ENCODE results near the gene KIAA1217. TPM values are rescaled to one million over a fixed set of nuclear protein-coding genes. Genes with fewer than 3 reads are reported as not detected.

The KIAA1217 gene
- polyA plus RNA-seq, 2 of the 4 experiments (the other 2 are of a cell fraction), result 1.5 to 2.7 TPM

- no peak for TF ChIP-seq ELK1 (IDR thresholded peaks at IDR 0.05; ENCODE audit: low read depth, low read length)
These were observed 38.9 kb downstream of the KIAA1217 start (continued) for GRCh38 chr10:24247841-24248240.

DNA sequence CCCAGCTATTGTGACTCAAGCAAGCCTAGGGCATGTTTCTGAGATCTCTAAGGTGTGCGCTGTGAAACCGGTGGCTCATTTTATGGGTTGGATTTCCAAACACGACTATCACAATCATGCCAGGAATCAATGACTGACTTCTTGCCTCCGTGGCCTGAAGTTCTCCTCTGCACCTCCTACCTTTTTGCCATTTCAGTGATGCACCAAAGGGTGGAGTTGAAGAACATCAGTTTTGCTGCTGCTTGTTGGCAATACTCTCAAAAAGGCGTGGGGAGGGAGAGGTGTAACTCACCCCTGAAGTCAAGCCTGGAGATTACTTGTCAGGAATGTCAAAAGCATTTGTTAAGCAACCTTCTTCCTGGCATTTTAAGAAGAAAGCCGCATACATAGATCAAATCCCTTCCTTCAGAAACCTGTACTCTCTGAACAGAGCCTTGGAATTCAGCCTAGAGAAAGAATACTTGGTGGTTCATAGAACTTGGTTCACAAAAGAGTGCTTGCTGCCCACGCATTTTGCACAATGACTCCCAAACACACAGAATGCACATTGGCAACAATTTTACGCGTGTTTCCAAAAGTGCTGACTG, 41.0 kb downstream of the KIAA1217 start:
- no peak for ATAC-seq
- WGBS (ENCODE audit: missing lambda C conversion rate), result 75% methylated on average over 9 of the region's 9 CpGs

More for the DNA sequence above, 41.0 kb downstream of the KIAA1217 start:
- Histone ChIP-seq H3K4me2 (no peak overlapping the region), H3K27ac (no peak overlapping the region), H3K4me1 (no peaks in the 10 kb centered on the region), H3K9me3 (no peaks in the 10 kb centered on the region), H3K4me3 (no peak overlapping the region)
- TF ChIP-seq, protein P1, sequence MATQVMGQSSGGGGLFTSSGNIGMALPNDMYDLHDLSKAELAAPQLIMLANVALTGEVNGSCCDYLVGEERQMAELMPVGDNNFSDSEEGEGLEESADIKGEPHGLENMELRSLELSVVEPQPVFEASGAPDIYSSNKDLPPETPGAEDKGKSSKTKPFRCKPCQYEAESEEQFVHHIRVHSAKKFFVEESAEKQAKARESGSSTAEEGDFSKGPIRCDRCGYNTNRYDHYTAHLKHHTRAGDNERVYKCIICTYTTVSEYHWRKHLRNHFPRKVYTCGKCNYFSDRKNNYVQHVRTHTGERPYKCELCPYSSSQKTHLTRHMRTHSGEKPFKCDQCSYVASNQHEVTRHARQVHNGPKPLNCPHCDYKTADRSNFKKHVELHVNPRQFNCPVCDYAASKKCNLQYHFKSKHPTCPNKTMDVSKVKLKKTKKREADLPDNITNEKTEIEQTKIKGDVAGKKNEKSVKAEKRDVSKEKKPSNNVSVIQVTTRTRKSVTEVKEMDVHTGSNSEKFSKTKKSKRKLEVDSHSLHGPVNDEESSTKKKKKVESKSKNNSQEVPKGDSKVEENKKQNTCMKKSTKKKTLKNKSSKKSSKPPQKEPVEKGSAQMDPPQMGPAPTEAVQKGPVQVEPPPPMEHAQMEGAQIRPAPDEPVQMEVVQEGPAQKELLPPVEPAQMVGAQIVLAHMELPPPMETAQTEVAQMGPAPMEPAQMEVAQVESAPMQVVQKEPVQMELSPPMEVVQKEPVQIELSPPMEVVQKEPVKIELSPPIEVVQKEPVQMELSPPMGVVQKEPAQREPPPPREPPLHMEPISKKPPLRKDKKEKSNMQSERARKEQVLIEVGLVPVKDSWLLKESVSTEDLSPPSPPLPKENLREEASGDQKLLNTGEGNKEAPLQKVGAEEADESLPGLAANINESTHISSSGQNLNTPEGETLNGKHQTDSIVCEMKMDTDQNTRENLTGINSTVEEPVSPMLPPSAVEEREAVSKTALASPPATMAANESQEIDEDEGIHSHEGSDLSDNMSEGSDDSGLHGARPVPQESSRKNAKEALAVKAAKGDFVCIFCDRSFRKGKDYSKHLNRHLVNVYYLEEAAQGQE (IDR thresholded peaks at IDR 0.05), result no peak
- TF ChIP-seq JUNB (IDR thresholded peaks at IDR 0.05) (no peak), MAFK (IDR thresholded peaks at IDR 0.05; ENCODE audit: partially characterized antibody) (no peak), RARB (CRISPR knock-in tag; IDR thresholded peaks at IDR 0.05) (no peak), PHF8 (IDR thresholded peaks at IDR 0.05; ENCODE audit: borderline replicate concordance, low read depth) (no peak), RFX5 (IDR thresholded peaks at IDR 0.05) (no peak), HMGXB4 (CRISPR knock-in tag; IDR thresholded peaks at IDR 0.05; ENCODE audit: borderline replicate concordance) (no peak), NPAS2 (CRISPR knock-in tag; IDR thresholded peaks at IDR 0.05; ENCODE audit: borderline replicate concordance) (no peak), BHLHE40 (IDR thresholded peaks at IDR 0.05; ENCODE audit: low read depth, low read length) (no peak), KDM5A (IDR thresholded peaks at IDR 0.05) (no peak), FOSL2 (IDR thresholded peaks at IDR 0.05) (no peak), FOSL2 (CRISPR knock-in tag; IDR thresholded peaks at IDR 0.05) (no peak), HES2 (IDR thresholded peaks at IDR 0.05) (no peak), FOSB (CRISPR knock-in tag; IDR thresholded peaks at IDR 0.05) (no peak), HOXA7 (CRISPR knock-in tag; IDR thresholded peaks at IDR 0.05) (no peak)
- TF ChIP-seq, protein P2, sequence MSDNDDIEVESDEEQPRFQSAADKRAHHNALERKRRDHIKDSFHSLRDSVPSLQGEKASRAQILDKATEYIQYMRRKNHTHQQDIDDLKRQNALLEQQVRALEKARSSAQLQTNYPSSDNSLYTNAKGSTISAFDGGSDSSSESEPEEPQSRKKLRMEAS (IDR thresholded peaks at IDR 0.05), result no peak
- TF ChIP-seq, protein P3, sequence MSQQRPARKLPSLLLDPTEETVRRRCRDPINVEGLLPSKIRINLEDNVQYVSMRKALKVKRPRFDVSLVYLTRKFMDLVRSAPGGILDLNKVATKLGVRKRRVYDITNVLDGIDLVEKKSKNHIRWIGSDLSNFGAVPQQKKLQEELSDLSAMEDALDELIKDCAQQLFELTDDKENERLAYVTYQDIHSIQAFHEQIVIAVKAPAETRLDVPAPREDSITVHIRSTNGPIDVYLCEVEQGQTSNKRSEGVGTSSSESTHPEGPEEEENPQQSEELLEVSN (IDR thresholded peaks at IDR 0.05; ENCODE audit: borderline replicate concordance, low read depth), result no peak
- ChIA-PET CTCF (no interaction called here), POLR2A (no interaction called here)
- DNase-seq (ENCODE audit: low read depth in 1 of 2, low spot score in 1 of 2), result no peak
- no peak for FAIRE-seq
